Neural crest cell (in vitro differentiated cells): ENCODE data around the gene ZSWIM6. TPM values are rescaled to one million over a fixed set of nuclear protein-coding genes. Genes with fewer than 3 reads are reported as not detected.

Source experiments
- DNase-seq: peaks from one replicate; pipeline ENCODE4 v3.0.0; 2021; ENCODE audit warnings: low read depth, mixed read lengths, low spot score
- H3K27ac Mint-ChIP-seq: one replicate; pipeline ENCODE4 v1.8.0; 2021; ENCODE audit warnings: mild to moderate bottlenecking, mixed read lengths; ENCODE audit not compliant: unreplicated experiment
- H3K27me3 Mint-ChIP-seq: 2 replicates; pipeline ENCODE4 v1.8.0; 2021; ENCODE audit warnings: low read depth, mild to moderate bottlenecking, mixed read lengths
- H3K36me3 Mint-ChIP-seq: 2 replicates; pipeline ENCODE4 v1.8.0; 2021; ENCODE audit warnings: low read depth, mild to moderate bottlenecking, mixed read lengths
- H3K4me1 Mint-ChIP-seq: 2 replicates; pipeline ENCODE4 v1.8.0; 2021; ENCODE audit warnings: mixed read lengths
- H3K4me3 Mint-ChIP-seq: one replicate; pipeline ENCODE4 v1.8.0; 2021; ENCODE audit warnings: mild to moderate bottlenecking, mixed read lengths
- H3K9me3 Mint-ChIP-seq: 2 replicates; pipeline ENCODE4 v1.8.0; 2021; ENCODE audit warnings: mixed read lengths
- total RNA-seq: library from RNA; stranded (reverse); gene quantifications from 2 replicates; pipeline ENCODE4 v1.2.1, GENCODE V29; 2021
- TF ChIP-seq, protein P1 (sequence below): fragments of 200-600 bp; sonication (generic); conservative IDR thresholded peaks from 2 replicates; pipeline ENCODE4 v1.5.0; 2021; ENCODE audit warnings: antibody characterized with exemption, mild to moderate bottlenecking

ZSWIM6 gene
- total RNA-seq, 1 donor from 2014 or later, result 33.8 TPM

GRCh38 chr5:61301341-61302199, 30.5 kb upstream of the ZSWIM6 start:
- Mint-ChIP-seq H3K9me3 (no peaks in the 10 kb centered on the region), H3K27ac (no peak overlapping the region), H3K27me3 (no peaks in the 10 kb centered on the region), H3K4me1 (peaks cover 6% of the 10 kb centered on the region), H3K4me3 (no peak overlapping the region), H3K36me3 (no peaks in the 10 kb centered on the region)
- no peak for DNase-seq
- TF ChIP-seq, protein P1, sequence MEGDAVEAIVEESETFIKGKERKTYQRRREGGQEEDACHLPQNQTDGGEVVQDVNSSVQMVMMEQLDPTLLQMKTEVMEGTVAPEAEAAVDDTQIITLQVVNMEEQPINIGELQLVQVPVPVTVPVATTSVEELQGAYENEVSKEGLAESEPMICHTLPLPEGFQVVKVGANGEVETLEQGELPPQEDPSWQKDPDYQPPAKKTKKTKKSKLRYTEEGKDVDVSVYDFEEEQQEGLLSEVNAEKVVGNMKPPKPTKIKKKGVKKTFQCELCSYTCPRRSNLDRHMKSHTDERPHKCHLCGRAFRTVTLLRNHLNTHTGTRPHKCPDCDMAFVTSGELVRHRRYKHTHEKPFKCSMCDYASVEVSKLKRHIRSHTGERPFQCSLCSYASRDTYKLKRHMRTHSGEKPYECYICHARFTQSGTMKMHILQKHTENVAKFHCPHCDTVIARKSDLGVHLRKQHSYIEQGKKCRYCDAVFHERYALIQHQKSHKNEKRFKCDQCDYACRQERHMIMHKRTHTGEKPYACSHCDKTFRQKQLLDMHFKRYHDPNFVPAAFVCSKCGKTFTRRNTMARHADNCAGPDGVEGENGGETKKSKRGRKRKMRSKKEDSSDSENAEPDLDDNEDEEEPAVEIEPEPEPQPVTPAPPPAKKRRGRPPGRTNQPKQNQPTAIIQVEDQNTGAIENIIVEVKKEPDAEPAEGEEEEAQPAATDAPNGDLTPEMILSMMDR, result no peak

GRCh38 chr5:61302200-61302563, 29.9 kb upstream of the ZSWIM6 start:
- H3K9me3 Mint-ChIP-seq, result no peaks in the 10 kb centered on the region
- no peaks in the 10 kb centered on the region for H3K27me3 Mint-ChIP-seq
- peaks cover 6% of the 10 kb centered on the region for H3K4me1 Mint-ChIP-seq
- no peak overlapping the region for H3K27ac Mint-ChIP-seq
- no peak overlapping the region for H3K4me3 Mint-ChIP-seq
- no peaks in the 10 kb centered on the region for H3K36me3 Mint-ChIP-seq
- TF ChIP-seq, protein P1, result no peak
- no peak for DNase-seq

- TF ChIP-seq, protein P1, result no peak
- no peak overlapping the region for H3K27ac Mint-ChIP-seq
- H3K27me3 Mint-ChIP-seq, result no peaks in the 10 kb centered on the region
- no peak overlapping the region for H3K4me3 Mint-ChIP-seq
- DNase-seq, result no peak
- H3K36me3 Mint-ChIP-seq, result no peaks in the 10 kb centered on the region
- H3K9me3 Mint-ChIP-seq, result no peaks in the 10 kb centered on the region
- H3K4me1 Mint-ChIP-seq, result peaks cover 6% of the 10 kb centered on the region
Observed at GRCh38 chr5:61303346-61303745, 28.7 kb upstream of the ZSWIM6 start.

GRCh38 chr5:61304590-61305381, 27.3 kb upstream of the ZSWIM6 start:
- no peaks in the 10 kb centered on the region for H3K27me3 Mint-ChIP-seq
- DNase-seq, result no peak
- no peaks in the 10 kb centered on the region for H3K9me3 Mint-ChIP-seq
- no peaks in the 10 kb centered on the region for H3K36me3 Mint-ChIP-seq
- no peak overlapping the region for H3K27ac Mint-ChIP-seq
- TF ChIP-seq, protein P1, result no peak
- H3K4me1 Mint-ChIP-seq, result no peaks in the 10 kb centered on the region
- H3K4me3 Mint-ChIP-seq, result no peak overlapping the region

- Mint-ChIP-seq H3K36me3 (no peaks in the 10 kb centered on the region), H3K27ac (no peak overlapping the region)
Observed at GRCh38 chr5:61306531-61307131, 25.4 kb upstream of the ZSWIM6 start.

More at GRCh38 chr5:61306531-61307131, 25.4 kb upstream of the ZSWIM6 start:
- no peak overlapping the region for H3K4me3 Mint-ChIP-seq
- H3K9me3 Mint-ChIP-seq, result no peaks in the 10 kb centered on the region
- no peak for DNase-seq
- H3K4me1 Mint-ChIP-seq, result no peaks in the 10 kb centered on the region
- H3K27me3 Mint-ChIP-seq, result no peaks in the 10 kb centered on the region
- TF ChIP-seq, protein P1, result no peak
